H1 (cell line): Measurements from ENCODE around the gene CASK. TPM values are rescaled to one million over a fixed set of nuclear protein-coding genes. Genes with fewer than 3 reads are reported as not detected.

Experiments
- CHD1 ChIP-seq: IDR thresholded peaks from 2 replicates; pipeline ENCODE4 v1.6.1; 2012; ENCODE audit warnings: low read depth, low read length, improper control_type of control experiment
- CHD7 ChIP-seq: fragments of 300-600 bp; sonication (generic); IDR thresholded peaks from 2 replicates; pipeline ENCODE4 v1.7.1; 2012; ENCODE audit warnings: low read length, moderate library complexity, mild to moderate bottlenecking, inconsistent platforms; ENCODE audit not compliant: insufficient replicate concordance
- NANOG ChIP-seq: IDR thresholded peaks from 2 replicates; pipeline ENCODE4 v1.6.1; 2011; ENCODE audit warnings: low read length, low read depth, mild to moderate bottlenecking, inconsistent platforms; ENCODE audit not compliant: insufficient read depth, poor library complexity, severe bottlenecking
- RFX5 ChIP-seq: IDR thresholded peaks from 2 replicates; pipeline ENCODE4 v1.6.1; 2011; ENCODE audit warnings: low read depth, low read length, improper control_type of control experiment, borderline replicate concordance
- TEAD4 ChIP-seq: IDR thresholded peaks from 2 replicates; pipeline ENCODE4 v1.6.1; 2012; ENCODE audit warnings: low read depth, low read length, inconsistent platforms, mixed read lengths
- polyA plus RNA-seq, 7 experiments: library from polyadenylated mRNA; depleted of rRNA in 3 of 7; stranded (reverse) in 5 of 7; unstranded in 2 of 7; fragments of >200 nt in 5 of 7; fragments of 200-250 nt in 2 of 7; gene quantifications; 1 replicate in 5 of 7; 2 replicates in 1 of 7; 4 replicates in 1 of 7; pipeline versions ENCODE4 v1.2.1 to v1.2.3, GENCODE V29; 2011 to 2013; ENCODE audit warnings: missing spikeins in 2 of 7, mixed read lengths in 2 of 7
- total RNA-seq: library from RNA; stranded (reverse); fragmentation: NEBNext Ultra II Directional; extraction: Animal tissue kit (Norgen Biotek cat#: 25700); gene quantifications from 2 replicates; pipeline ENCODE4 v1.2.1, GENCODE V29; 2021

Gene CASK
- total and polyA plus RNA-seq, 2 of the 8 experiments (the other 6 are each of a cell fraction or from before 2014, with no cell fraction given), result 21.6 to 55.1 TPM

GRCh38 chrX:41475191-41475590 is 448.2 kb downstream of the CASK start (continued):
- peak; percentile 37 for TF ChIP-seq CHD7
- TF ChIP-seq TEAD4, result no peak
- peak; percentile 46; the same call in 1 of the 2 replicates for TF ChIP-seq RFX5
- TF ChIP-seq CHD1, result no peak
- peak; percentile 53 for TF ChIP-seq NANOG
